HTERT RPE-1 (cell line): ENCODE results near the gene DDX52.
"Not testable (repeated sequence)": the region's sequence is repeated elsewhere in the genome, so short reads cannot be mapped to it uniquely, and the experiment has no call there.

Source experiments
- in situ Hi-C: fragments of 300-500 bp; cut with MboI; formaldehyde crosslinking; loops from 4 replicates; pipeline ENCODE4 v1.14.3; 2020; ENCODE audit warnings: low sequenced_read_pairs

DDX52 gene

DNA sequence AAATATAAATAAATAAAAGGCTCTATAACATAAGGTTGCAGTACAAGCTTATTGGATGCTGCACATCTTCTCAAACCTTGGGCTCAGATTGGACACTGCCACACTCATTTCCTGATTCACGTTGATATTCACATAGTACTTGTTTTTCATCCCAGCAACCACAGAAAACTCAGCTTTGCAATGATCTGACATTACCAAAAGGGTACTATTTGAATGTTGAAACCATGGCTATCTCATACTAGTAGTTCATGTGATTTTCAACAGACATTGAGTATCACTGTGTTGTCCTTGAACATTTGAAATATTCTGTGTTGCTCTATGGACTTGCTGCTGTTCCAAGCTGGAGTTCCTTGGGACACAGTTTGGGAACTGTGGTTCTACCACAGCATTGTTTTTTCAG is 14.0 kb upstream of the DDX52 start:
- in situ Hi-C loops: no loop called here

DNA sequence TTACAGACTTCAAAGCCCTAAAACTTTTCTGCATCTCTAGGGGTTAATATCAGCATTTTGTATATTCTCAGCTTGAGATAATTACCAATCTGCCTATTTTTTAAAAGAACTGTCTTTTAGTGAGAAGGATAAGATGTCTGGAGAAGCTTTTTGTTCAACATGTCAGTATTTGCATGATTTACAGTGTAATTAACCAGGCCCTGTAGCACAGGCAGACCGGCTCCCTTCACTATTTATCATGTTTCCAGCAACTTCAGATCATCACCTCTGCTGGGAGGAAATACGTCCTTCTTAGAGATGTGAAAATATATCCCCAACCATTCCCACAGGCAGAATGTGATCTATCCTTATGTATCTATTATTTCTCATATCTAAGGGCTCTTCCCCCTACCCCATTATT is 8.6 kb upstream of the DDX52 start:
- in situ Hi-C loops: no loop called here

DNA sequence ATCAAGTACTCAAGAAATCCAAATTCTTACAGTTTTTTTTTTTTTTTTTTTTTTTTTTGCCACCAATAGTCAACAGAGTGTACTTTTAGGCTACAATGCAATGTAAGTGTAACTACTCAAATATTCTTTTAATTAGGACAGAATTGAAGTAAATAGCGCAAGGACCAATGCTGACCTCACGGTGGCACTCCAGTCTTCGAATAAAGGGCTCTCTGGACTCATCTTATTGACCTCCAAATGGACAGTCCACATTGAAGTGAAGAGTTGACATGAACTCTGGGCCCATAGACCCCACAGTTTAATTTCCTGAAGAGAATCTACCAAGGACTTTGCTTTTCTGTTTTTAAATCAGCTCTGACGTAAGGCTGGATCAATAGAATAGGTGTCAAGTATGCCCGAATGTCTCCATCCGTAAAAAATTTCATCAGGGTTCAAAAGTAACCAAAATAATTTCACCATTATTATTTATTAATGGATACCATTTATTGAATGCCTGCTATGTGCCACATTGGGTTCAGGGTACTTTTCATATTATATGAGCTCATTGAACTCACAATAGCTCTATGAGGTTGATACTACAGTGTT is 7.3 kb upstream of the DDX52 start:
- in situ Hi-C loops: no loop called here

DNA sequence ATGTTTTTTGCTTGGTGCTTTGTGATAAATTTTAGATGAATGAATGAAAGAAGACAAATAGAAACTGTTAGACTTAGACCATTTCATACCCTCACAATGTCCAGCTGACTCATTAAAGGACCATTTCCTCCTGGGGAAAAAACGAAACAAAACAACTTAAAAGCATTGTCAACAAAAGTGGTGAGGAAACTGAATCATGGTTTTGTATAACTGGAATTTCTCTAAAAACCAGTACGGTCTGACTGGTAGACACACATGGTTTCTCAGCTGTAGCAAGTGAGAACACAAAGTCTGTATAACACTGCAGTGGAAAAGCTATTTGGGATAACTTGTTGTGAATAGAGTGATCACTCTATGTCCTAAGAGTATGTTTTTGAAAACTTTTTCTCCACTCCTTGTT is 5.3 kb upstream of the DDX52 start:
- in situ Hi-C loops: no loop called here

DNA sequence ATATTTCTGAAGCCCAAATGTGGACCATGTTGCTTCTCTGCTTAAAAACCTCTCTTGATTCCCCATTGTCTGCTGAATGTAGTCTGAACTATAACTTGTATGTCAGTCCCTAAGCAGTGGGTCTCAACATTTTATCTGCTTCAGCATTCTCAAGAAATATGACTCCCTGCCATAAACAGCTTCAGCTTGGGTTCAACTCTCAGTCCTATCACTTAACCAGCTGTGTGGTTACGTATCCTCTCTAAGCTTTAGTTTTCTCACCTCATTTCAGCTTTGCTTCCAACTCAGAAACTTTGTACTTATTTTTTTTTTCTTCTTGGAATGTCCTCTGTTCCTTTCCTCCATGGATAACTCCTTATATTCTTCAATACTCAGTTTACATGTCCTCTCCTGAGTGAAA is 4.6 kb upstream of the DDX52 start:
- in situ Hi-C loops: no loop called here

DNA sequence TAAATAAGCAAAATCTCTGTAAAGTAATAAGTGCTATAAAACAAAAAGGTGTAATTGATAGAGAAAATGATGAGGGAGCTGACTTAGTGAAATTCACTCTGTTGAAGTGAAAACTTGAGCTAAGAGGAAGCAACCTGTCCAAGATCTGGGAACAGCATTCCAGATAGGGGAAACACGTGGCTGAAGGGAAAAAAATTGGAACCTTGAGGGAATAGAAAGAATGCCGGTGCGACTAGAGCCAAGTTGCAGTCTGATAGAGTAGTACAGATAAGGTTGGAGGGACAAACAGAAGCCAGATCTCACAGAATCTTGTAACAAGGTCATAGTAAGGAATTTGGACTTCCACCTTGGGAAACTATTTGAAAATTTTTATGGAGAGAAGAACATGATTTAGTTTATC is 623 bp upstream of the DDX52 start:
- in situ Hi-C loops: no loop called here

DNA sequence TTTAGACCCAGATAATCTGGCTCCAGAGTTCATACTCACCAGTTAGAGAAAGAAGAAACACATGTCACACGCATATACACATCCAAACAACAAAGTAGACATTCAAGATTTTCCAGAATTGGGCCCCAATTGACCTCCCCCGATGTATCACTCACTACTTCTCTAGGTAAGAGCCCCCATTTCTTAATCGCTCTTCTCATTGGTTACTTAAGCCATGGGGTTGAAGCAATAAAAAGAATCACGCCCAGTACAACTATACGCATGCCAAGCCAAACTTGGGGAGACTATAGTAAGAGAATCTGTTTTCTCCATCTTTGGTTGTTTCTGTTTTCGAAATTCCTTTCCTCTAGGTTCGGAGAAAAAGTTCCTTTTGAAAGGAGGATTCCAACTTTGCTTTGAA is 565 bp downstream of the DDX52 start:
- in situ Hi-C loops: no loop called here

DNA sequence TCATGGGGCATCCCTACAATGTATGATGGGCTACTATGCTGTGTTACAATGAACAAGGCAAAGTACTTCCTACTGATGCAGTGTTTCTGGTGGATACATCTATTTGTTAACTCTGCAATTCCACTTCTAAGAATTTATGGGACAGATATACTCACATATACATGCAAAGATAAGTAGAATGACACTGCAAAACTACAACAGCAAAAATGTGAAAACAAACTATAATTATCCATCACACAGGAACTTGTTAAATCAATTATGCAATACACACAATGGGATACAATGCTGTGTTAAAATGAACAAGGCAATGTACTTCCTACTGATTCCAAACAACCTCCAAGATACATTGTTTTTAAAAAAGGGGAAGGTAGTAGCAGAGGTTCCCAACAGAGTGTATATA is 3.2 kb downstream of the DDX52 start:
- in situ Hi-C loops: no loop called here

DNA sequence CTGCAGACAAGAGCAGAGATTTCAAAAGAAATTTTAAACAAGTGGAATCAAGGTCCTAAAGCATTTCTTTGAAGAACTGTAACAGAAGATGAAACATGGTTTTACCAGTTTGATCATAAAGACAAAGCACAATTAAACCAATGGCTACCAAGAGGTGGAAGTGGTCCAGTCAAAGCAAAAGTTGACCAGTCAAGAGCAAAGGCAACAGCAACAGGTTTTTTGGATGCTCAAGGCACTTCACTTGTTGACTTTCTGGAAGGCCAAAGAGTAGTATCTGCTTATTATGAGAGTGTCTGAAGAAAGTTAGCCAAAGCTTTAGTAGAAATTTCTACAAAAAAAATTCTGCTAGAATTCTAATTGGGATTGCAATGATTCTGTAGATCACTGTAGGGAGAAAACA is 5.3 kb downstream of the DDX52 start:
- in situ Hi-C loops: no loop called here

DNA sequence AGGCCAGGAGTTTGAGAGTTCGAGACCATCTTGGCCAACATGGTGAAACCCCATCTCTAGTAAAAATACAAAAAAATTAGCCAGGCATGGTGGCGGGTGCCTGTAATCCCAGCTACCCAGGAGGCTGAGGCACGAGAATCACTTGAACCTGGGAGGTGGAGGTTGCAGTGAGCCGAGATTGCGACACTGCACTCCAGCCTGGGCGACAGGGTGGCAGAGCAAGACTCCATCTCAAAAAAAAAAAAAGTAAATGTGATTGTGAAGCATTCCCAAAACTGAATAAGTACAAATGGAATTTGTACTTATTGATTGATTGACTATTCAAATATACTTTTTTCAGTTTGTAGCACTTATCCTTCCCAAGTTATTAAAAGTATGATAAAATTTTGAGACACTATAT is 26.8 kb downstream of the DDX52 start:
- in situ Hi-C loops: not testable (repeated sequence)

DNA sequence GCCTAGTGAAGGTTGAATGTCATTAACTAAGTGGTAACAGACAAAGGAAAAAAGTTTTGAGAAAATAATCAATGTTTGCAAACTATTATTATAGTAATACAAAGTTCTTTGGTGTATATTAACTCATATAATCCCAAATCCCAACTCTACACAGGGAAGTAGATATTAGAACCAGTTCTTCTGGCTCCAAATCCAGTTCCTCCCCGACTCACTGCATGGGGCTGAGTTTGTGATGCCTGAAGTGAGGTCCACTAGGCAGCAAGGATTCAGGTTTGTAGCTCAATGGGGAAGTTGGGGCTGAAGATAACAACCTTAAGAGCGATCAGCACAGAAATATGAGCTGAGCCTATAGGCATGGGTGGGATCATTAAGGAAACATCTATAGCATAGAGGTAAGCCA is 28.4 kb downstream of the DDX52 start:
- in situ Hi-C loops: no loop called here

DNA sequence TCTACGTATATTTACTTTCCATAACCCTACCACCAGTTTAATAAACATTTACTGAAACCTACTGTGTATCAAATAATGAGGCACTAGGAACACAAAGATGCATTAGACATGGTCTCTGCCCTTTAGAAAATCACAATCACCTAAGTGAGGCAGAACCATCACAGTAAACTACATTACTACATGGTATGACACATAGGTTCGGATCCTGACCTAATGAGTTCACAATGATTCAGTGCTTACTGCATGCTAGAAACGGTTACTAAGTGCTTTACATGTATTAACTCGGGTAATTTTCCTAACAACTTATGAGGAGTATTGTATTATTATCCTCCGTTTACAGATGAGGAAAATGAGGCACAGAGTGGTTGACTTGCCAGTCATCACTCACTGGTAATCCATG is 28.9 kb downstream of the DDX52 start:
- in situ Hi-C loops: no loop called here

DNA sequence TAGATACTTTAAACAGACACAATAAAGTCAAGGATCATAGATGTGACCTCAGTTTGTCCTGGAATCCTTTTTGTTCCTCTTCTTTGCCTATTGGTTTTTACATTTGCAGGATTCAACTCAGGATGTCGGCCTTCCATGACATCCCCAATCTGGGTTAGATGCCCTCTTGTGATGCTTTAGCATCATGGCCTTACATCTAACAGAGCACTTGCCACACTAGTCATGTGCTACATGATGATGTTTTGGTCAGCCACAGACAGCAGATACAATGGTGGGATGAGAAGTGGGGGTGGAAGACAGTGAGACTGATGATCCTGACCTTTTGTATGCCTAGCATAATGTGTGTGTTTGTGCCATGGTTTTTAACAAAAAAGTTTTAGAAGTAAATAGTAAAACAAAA is 32.3 kb downstream of the DDX52 start:
- in situ Hi-C loops: no loop called here

DNA sequence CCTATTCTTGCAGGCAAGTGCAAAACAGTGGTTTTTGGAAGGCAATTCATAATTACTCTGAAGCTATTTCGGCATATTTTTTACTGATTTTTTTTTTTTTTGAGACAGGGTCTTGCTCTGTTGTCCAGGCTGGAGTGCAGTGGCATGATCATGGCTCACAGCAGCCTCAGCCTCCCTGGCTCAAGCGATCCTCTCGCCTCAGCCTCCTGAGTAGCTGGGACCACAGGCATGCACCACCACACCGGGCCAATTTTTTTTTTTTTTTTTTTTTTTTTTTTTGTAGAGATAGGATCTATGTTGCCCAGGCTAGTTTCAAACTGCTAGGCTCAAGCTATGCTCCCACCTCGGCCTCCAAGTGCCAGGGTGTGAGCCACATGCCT is 33.2 kb downstream of the DDX52 start:
- in situ Hi-C loops: not testable (repeated sequence)

DNA sequence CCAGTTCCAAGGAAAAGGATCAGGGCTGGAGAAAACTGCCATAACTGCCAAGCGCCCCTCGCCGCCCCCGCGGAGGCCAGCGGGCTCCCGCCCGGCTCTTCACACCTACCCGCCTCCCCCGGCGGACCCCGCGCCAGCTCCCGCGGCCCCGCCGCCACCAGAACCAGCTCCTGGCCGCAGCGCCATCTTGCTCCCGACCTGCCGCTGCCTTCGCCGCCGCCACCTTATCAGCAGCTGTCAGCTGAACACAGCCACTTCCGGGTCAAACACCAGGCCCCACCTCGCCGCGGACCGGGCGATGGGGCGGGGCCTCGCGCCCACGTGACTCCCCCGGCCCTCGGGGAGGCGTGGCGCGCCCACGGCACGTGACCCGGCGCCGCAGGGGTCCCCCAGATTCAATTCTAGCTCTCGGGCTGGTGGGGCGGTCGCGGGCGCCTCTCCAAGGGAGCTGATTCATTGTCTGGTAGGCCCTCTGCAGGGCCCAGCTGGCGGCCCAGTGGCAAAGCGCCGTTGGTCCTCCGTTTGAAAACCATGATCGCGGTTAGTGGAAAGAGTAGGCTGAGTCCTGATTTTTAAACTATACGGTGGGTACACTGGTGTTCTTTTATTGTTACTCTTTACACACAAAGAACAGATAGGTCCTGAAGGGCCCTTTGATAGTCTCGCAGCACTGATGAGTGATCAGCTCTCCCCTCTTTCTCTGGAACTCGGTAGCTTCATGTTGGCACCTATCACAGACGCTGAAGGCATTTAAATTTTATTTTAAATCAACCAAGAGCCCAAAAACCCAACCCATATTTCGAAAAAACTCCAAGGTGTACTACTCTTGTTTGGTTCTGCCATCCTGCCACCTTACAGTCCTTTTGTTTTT is 33.8 kb downstream of the DDX52 start, which contains the start of gene SYNRG:
SYNRG (minus strand) TSS at position 249 of the 871 bp plus-strand sequence; CDS start at position 186, 63 bp downstream.
- in situ Hi-C loops: no loop called here

DNA sequence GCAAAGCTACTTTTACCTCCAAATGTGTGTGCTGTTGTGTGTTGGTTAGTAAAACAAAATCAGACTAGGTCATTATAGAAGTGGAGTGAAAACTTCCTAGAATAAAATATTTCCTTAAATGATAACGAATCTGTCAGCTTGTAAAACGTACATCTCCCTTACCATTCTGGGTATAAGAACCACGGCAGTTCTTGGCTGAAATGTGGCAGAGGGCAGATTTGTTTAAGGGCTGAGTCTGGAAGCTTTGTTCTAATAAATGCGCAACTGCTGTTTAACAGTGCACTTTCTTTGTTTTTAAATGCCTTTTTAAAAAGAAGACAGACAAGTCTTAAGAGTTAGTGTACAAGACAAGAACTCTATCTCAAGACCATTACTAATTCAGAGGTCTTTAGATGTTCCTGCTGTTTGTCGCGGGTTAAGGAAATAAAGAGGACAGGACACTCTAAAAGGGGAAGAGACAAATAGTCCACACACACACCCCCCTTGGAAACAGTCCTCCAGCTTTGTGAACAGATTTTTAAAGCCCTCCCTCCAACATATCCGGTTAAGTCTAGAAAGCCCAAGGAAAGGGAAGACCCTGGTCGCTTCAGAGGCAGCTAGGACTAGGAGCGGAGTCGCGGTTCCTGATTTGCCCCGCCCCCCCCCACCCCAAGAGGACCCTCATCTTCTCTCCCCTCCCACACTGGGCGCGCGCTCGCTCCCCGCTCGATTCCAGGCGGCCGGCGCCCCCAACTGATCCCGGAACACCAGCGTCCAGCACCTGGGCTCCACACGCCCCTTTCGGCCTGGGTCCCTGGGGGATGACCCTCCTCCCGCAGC is 34.7 kb downstream of the DDX52 start:
- in situ Hi-C loops: no loop called here

DNA sequence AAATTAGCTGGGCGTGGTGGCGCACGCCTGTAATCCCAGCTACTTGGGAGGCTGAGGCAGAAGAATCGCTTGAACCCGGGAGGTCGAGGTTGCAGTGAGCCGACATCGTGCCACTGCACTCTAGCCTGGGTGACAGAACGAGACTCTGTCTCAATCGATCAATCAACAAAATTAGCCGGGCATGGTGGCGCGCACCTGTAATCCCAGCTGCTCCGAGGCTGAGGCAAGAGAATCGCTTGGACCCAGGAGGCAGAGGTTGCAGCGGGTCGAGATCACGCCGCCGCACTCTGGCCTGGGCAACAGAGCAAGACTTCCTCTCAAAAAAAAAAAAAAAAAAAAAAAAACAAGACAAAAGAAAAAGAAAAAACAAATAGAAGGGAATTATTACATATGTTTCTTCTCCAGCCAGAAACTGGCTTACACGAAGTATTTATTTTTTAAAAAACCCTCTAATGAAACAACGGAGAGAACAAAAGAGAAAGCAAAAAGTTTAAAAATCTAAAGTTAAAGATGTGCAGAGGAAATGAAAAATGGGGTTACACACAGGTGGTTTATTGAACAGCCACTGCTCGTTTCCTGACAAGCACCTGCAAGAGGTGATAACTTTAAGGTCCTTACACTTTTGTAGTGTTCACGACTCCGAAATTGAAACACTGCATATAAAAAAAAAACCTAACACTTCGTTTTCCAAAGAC is 35.5 kb downstream of the DDX52 start:
- in situ Hi-C loops: no loop called here

DNA sequence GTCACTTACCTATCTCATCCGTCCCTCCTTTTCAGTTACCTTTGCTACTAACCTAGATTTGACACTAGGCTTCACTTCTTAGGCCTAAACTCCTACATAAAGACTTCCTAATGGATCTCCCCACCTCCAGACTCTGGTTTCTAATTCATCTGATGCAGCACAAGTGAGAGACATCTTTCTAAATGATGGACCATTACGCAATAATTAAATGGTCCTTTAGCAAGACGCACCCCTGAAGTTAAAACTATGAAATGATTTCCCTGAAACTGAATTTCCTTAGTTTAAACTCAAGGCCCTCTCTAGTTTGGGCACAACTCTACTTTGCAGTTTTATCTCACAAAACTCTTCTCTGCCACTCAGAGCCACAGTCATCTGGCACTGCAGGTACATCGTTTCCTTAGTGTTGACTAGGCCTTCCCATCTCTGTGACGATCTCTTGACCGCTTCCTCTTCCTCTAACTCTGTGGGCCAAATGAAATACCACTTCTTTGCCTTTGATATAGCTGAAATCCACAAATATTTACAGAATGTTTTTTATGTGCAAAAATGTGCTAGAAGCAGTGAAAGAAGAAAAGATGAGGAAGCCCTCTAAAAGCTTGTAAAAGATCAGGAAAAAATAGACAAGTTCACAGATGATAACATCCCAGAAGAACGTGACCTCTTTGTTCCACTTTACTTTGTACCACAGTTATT is 37.3 kb downstream of the DDX52 start:
- in situ Hi-C loops: no loop called here

DNA sequence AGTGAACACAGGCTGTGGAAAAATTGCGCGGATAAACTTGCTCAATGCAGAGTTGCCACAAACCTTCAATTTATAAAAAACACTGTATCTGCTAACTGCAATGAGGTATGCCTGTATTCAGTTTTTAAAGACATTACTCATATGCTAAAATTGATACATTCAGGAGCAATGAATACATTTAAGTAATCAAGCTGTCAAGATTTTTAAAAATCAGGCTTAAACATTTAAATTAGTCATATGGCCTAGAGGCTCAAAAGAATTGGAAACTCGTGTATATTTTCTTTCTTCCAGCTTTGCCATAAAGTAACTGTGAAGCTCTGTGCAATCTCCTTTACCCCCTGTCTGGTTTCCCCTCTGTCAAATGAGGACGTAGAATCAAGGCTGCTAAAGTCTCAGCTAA is 38.2 kb downstream of the DDX52 start:
- in situ Hi-C loops: no loop called here

DNA sequence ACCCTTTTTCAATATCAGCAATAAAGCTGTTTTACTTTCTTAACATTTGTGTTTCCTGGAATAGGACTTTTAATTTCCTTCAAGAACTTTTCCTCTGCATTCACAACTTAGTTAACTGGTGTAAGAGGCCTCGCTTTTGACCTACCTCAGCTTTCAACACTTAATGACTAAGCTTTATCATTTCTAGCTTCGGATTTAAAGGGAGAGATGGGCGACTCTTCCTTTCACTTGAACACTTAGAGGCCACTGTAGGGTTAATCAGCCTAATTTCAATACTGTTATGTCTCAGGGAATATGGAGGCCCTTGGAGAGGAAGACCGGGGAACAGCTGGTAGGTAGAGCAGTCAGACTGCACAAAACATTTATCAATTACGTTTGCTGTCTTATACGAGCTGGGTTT is 38.7 kb downstream of the DDX52 start:
- in situ Hi-C loops: no loop called here

DNA sequence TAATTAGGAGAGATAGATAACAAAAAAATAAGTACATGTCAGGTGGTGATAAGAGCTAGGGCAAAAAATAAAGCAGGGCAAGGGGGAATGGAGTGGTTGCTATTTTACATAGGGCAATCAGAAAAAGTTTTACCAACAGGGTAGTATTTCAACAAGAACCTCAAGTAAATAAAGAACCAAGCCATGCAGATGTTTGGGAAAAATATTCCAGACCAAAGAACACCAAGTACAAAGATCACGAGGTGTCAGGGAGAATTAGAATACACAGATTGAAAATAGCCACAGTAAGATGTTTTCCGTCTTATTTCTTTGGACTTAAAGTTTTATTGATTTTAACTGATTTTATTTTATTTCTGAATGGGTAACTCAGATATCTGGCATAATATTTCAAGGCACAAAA is 45.1 kb downstream of the DDX52 start:
- in situ Hi-C loops: no loop called here
